IPS-NIHi11 (cell line): Measurements from ENCODE around the gene SEC24D.
"Not testable (repeated sequence)": the region's sequence is repeated elsewhere in the genome, so short reads cannot be mapped to it uniquely, and the experiment has no call there.

ENCODE experiments used
- DNase-seq: peaks from one replicate; pipeline ENCODE4 v3.0.0; 2012; ENCODE audit warnings: mixed read lengths, low spot score

The SEC24D gene

GRCh38 chr4:118835571-118836300 lies at the start of gene SEC24D:
Gene SEC24D, minus strand, starts transcription at chr4:118836126. Its CDS starts 2,430 bp downstream, at chr4:118833696.
- DNase-seq, result peak; percentile 99

GRCh38 chr4:118884716-118885115 lies 48.8 kb upstream of the SEC24D start:
- no peak for DNase-seq

GRCh38 chr4:118883861-118884260 lies 47.9 kb upstream of the SEC24D start:
- DNase-seq, result no peak

- no peak for DNase-seq
Measured at GRCh38 chr4:118881512-118882146, 45.7 kb upstream of the SEC24D start.

- DNase-seq, result no peak
Measured at GRCh38 chr4:118879409-118879808, 43.5 kb upstream of the SEC24D start.

GRCh38 chr4:118878507-118878906 lies 42.6 kb upstream of the SEC24D start:
- not testable (repeated sequence) for DNase-seq

- no peak for DNase-seq
Measured at GRCh38 chr4:118877797-118878196, 41.9 kb upstream of the SEC24D start.

- no peak for DNase-seq
Measured at GRCh38 chr4:118872181-118872580, 36.3 kb upstream of the SEC24D start.

GRCh38 chr4:118869808-118870342 lies 33.9 kb upstream of the SEC24D start:
- DNase-seq, result no peak

GRCh38 chr4:118867311-118868067 lies 31.6 kb upstream of the SEC24D start:
- DNase-seq, result no peak

GRCh38 chr4:118866442-118866841 lies 30.5 kb upstream of the SEC24D start:
- no peak for DNase-seq

- peak; percentile 80 for DNase-seq
Measured at GRCh38 chr4:118865091-118865708, 29.3 kb upstream of the SEC24D start.

- DNase-seq, result no peak
Measured at GRCh38 chr4:118858779-118859178, 22.9 kb upstream of the SEC24D start.

- no peak for DNase-seq
Measured at GRCh38 chr4:118857760-118858159, 21.8 kb upstream of the SEC24D start.

- peak; percentile 24 for DNase-seq
Measured at GRCh38 chr4:118850488-118851173, 14.7 kb upstream of the SEC24D start.

GRCh38 chr4:118849867-118850487 lies 14.1 kb upstream of the SEC24D start:
- DNase-seq, result peak; percentile 62

- no peak for DNase-seq
Measured at GRCh38 chr4:118848901-118849300, 13.0 kb upstream of the SEC24D start.

GRCh38 chr4:118848242-118848641 lies 12.3 kb upstream of the SEC24D start:
- DNase-seq, result no peak

- DNase-seq, result no peak
Measured at GRCh38 chr4:118846979-118847378, 11.1 kb upstream of the SEC24D start.

- no peak for DNase-seq
Measured at GRCh38 chr4:118845552-118846050, 9.7 kb upstream of the SEC24D start.

- DNase-seq, result no peak
Measured at GRCh38 chr4:118843237-118843636, 7.3 kb upstream of the SEC24D start.
